GM12878 (cell line): ENCODE data around the gene KIF1C. TPM values are rescaled to one million over a fixed set of nuclear protein-coding genes. Genes with fewer than 3 reads are reported as not detected.

Experiments
- ATF7 ChIP-seq: fragments of 450-650 bp; IDR thresholded peaks from 2 replicates; pipeline ENCODE4 v1.6.1; 2016; ENCODE audit warnings: low read depth, mild to moderate bottlenecking
- BMI1 ChIP-seq: fragments of 450-650 bp; IDR thresholded peaks from 2 replicates; pipeline ENCODE4 v1.6.1; 2016; ENCODE audit warnings: mild to moderate bottlenecking, moderate library complexity, borderline replicate concordance
- BRCA1 ChIP-seq: IDR thresholded peaks from 2 replicates; pipeline ENCODE4 v1.6.1; 2011; ENCODE audit warnings: low read depth, low read length, improper control_type of control experiment
- CBFB ChIP-seq: IDR thresholded peaks from 2 replicates; pipeline ENCODE4 v1.6.1; 2016; ENCODE audit warnings: antibody characterized with exemption, low read depth
- CBX3 ChIP-seq: fragments of 200-600 bp; sonication (generic); IDR thresholded peaks from 2 replicates; pipeline ENCODE4 v1.6.1; 2016; ENCODE audit warnings: low read depth, borderline replicate concordance
- CBX5 ChIP-seq: sonication (generic); IDR thresholded peaks from 2 replicates; pipeline ENCODE4 v1.6.1; 2016; ENCODE audit warnings: low read depth, moderate library complexity, mild to moderate bottlenecking, inconsistent platforms
- CEBPB ChIP-seq, 2 experiments: fragments of 150-350 bp in 1 of 2; IDR thresholded peaks; 2 replicates each; pipeline ENCODE4 v1.6.1; 2012 to 2014; ENCODE audit warnings: low read depth in 2 of 2, low read length in 2 of 2, borderline replicate concordance in 1 of 2, inconsistent platforms in 1 of 2
- CHD4 ChIP-seq: fragments of 200-600 bp; sonication (generic); IDR thresholded peaks from 2 replicates; pipeline ENCODE4 v1.6.1; 2016; ENCODE audit warnings: mild to moderate bottlenecking
- CREB1 ChIP-seq: IDR thresholded peaks from 2 replicates; pipeline ENCODE4 v1.6.1; 2012; ENCODE audit warnings: low read depth, mild to moderate bottlenecking, inconsistent platforms
- EP300 ChIP-seq, 2 experiments: fragments of 150-350 bp in 1 of 2; IDR thresholded peaks; 2 replicates each; pipeline ENCODE4 v1.6.1; 2011 to 2012; ENCODE audit warnings: low read depth in 2 of 2, low read length in 2 of 2, borderline replicate concordance in 1 of 2, improper control_type of control experiment in 1 of 2, inconsistent platforms in 1 of 2; ENCODE audit not compliant: control insufficient read depth in 1 of 2
- FOS ChIP-seq: IDR thresholded peaks from 3 replicates; pipeline ENCODE4 v1.6.1; 2011; ENCODE audit warnings: borderline replicate concordance; ENCODE audit not compliant: insufficient read length; ENCODE audit errors: extremely low read depth
- IKZF2 ChIP-seq, 2 experiments: fragments of 450-650 bp; IDR thresholded peaks; 2 replicates each; pipeline ENCODE4 v1.6.1; 2017; ENCODE audit warnings: mild to moderate bottlenecking in 2 of 2, moderate library complexity in 2 of 2
- KLF5 ChIP-seq: fragments of 450-650 bp; IDR thresholded peaks from 2 replicates; pipeline ENCODE4 v1.6.1; 2014; ENCODE audit warnings: mild to moderate bottlenecking; ENCODE audit not compliant: partially characterized antibody
- MEF2A ChIP-seq: IDR thresholded peaks from 2 replicates; pipeline ENCODE4 v1.6.1; 2011; ENCODE audit warnings: low read depth, mild to moderate bottlenecking, low read length, moderate library complexity; ENCODE audit not compliant: insufficient read depth
- MYB ChIP-seq: fragments of 150-350 bp; IDR thresholded peaks from 2 replicates; pipeline ENCODE4 v1.6.1; 2014; ENCODE audit warnings: mild to moderate bottlenecking, low read depth, low read length, borderline replicate concordance
- MYC ChIP-seq: IDR thresholded peaks from 2 replicates; pipeline ENCODE4 v1.6.1; 2011; ENCODE audit warnings: mild to moderate bottlenecking, low read length, moderate library complexity, inconsistent platforms; ENCODE audit not compliant: insufficient read depth, insufficient replicate concordance, insufficient read length, severe bottlenecking
- POLR2A ChIP-seq: IDR thresholded peaks from 2 replicates; pipeline ENCODE4 v1.6.1; 2011; ENCODE audit warnings: low read depth, mild to moderate bottlenecking, low read length
- POLR2AphosphoS2 ChIP-seq: IDR thresholded peaks from 2 replicates; pipeline ENCODE4 v1.6.1; 2011; ENCODE audit warnings: low read depth, mild to moderate bottlenecking, low read length, improper control_type of control experiment, moderate library complexity
- SMARCA5 ChIP-seq: fragments of 450-650 bp; IDR thresholded peaks from 2 replicates; pipeline ENCODE4 v1.6.1; 2017; ENCODE audit warnings: mild to moderate bottlenecking
- SREBF2 ChIP-seq: IDR thresholded peaks from 2 replicates; pipeline ENCODE4 v1.6.1; 2012; ENCODE audit warnings: mild to moderate bottlenecking, low read length
- STAT3 ChIP-seq: IDR thresholded peaks from 2 replicates; pipeline ENCODE4 v1.6.1; 2011; ENCODE audit warnings: low read depth, low read length, improper control_type of control experiment
- TARDBP ChIP-seq: IDR thresholded peaks from 2 replicates; pipeline ENCODE4 v1.6.1; 2016; ENCODE audit warnings: borderline replicate concordance
- TCF12 ChIP-seq: IDR thresholded peaks from 2 replicates; pipeline ENCODE4 v1.6.1; 2011; ENCODE audit warnings: low read depth, mild to moderate bottlenecking, low read length
- USF1 ChIP-seq: IDR thresholded peaks from 2 replicates; pipeline ENCODE4 v1.6.1; 2011; ENCODE audit warnings: borderline replicate concordance, low read depth, mild to moderate bottlenecking, moderate library complexity, mixed read lengths, low read length; ENCODE audit not compliant: insufficient read depth; ENCODE audit errors: extremely low read length
- YY1 ChIP-seq: IDR thresholded peaks from 2 replicates; pipeline ENCODE4 v1.6.1; 2011; ENCODE audit warnings: low read depth, mild to moderate bottlenecking, low read length
- ZBTB11 ChIP-seq: fragments of 450-650 bp; formaldehyde crosslinking; IDR thresholded peaks from 2 replicates; pipeline ENCODE4 v1.5.0; 2022; ENCODE audit warnings: mild to moderate bottlenecking, missing genetic modification characterization
- ZNF207 ChIP-seq: fragments of 450-650 bp; IDR thresholded peaks from 2 replicates; pipeline ENCODE4 v1.6.1; 2014; ENCODE audit warnings: antibody characterized with exemption, mild to moderate bottlenecking, borderline replicate concordance
- ZNF217 ChIP-seq: fragments of 450-650 bp; IDR thresholded peaks from 2 replicates; pipeline ENCODE4 v1.6.1; 2017; ENCODE audit warnings: antibody characterized with exemption, mild to moderate bottlenecking
- polyA plus RNA-seq, 11 experiments: library from polyadenylated mRNA; depleted of rRNA in 4 of 11; unstranded in 6 of 11; stranded (reverse) in 5 of 11; fragments of >200 nt; fragmentation: Nextera tagmentation in 4 of 11; fragmentation: Illumina TruSeq in 1 of 11; extraction: Ambion mirVana in 4 of 11; extraction: Trizol in 1 of 11; gene quantifications; 1 replicate in 1 of 11; 2 replicates in 10 of 11; pipeline versions ENCODE4 v1.2.1 to v1.2.3, GENCODE V29; 2011 to 2016; ENCODE audit warnings: inconsistent platforms in 2 of 11, missing spikeins in 2 of 11, low read depth in 1 of 11
- total RNA-seq, 4 experiments: library from RNA; depleted of rRNA in 3 of 4; stranded (reverse); fragments of >200 nt in 3 of 4; fragmentation: Illumina TruSeq in 1 of 4; extraction: Trizol in 1 of 4; gene quantifications; 2 replicates each; pipeline versions ENCODE4 v1.2.1 to v1.2.3, GENCODE V29; 2013 to 2021

KIF1C gene
- total and polyA plus RNA-seq, 10 of the 15 experiments (the other 5 are each of a cell fraction or from before 2014, with no cell fraction given) = 1.4 to 65.9 (median 21.1) TPM

GRCh38 chr17:4986951-4987766 is 10.6 kb upstream of the KIF1C start, which contains the start of gene CAMTA2 (continued):
- no peak for TF ChIP-seq ZBTB11
- no peak for TF ChIP-seq CBX3
- peak; percentile 45; the same call in 1 of the 2 replicates for TF ChIP-seq POLR2AphosphoS2
- TF ChIP-seq TARDBP = no peak; the same call in 1 of the 2 replicates
- peak; percentile 2 for TF ChIP-seq USF1
- TF ChIP-seq YY1 = peak; percentile 94
- no peak for TF ChIP-seq TCF12
- no peak; the same call in none of the 2 replicates for TF ChIP-seq SMARCA5
- TF ChIP-seq FOS = no peak
- TF ChIP-seq ZNF207 = peak; percentile 17; the same call in 1 of the 2 replicates
- TF ChIP-seq STAT3 = no peak
- no peak for TF ChIP-seq CBX5
- TF ChIP-seq CREB1 = peak; percentile 90
- TF ChIP-seq SREBF2 = no peak
- no peak for TF ChIP-seq BMI1
- TF ChIP-seq ATF7 = 0 out of 2 replicates have a peak, but pooled peaks have one; percentile 19
- TF ChIP-seq ZNF217 = no peak; the same call in 1 of the 2 replicates
- no peak for TF ChIP-seq MEF2A
- TF ChIP-seq EP300 (IDR thresholded peaks at IDR 0.05; ENCODE audit: borderline replicate concordance in 1 of 2, control insufficient read depth in 1 of 2, low read depth in 2 of 2, low read length in 2 of 2) = no peak
- TF ChIP-seq KLF5 = peak; percentile 48
- TF ChIP-seq CEBPB (IDR thresholded peaks at IDR 0.05; ENCODE audit: borderline replicate concordance in 1 of 2, low read depth in 2 of 2, low read length in 2 of 2) = no peak
- TF ChIP-seq CBFB = 0 out of 2 replicates have a peak, but pooled peaks have one; percentile 13
- TF ChIP-seq BRCA1 = no peak
- TF ChIP-seq CHD4 = no peak
- no peak for TF ChIP-seq MYB
- TF ChIP-seq POLR2A = peak; percentile 89
- peak; percentile 78 for TF ChIP-seq MYC
- 0 out of 4 replicates have a peak, but pooled peaks have one; percentile 9 to 14 for TF ChIP-seq IKZF2 (IDR thresholded peaks at IDR 0.05)
